ENCODE data around the gene FOXL1.

DNA sequence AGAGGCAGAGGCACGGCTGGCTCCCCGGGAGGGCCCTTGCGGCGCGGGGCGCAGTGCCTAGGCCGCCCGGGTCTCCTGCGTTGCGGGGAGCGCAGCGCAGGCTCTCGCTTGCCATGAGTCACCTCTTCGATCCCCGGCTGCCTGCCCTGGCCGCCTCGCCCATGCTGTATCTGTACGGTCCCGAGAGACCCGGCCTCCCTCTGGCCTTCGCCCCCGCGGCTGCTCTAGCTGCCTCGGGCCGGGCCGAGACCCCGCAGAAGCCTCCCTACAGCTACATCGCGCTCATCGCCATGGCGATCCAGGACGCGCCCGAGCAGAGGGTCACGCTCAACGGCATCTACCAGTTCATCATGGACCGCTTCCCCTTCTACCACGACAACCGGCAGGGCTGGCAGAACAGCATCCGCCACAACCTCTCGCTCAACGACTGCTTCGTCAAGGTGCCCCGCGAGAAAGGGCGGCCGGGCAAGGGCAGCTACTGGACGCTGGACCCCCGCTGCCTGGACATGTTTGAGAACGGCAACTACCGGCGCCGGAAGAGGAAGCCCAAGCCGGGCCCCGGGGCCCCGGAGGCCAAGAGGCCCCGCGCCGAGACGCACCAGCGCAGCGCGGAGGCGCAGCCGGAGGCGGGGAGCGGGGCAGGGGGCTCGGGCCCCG is 390 bp downstream of the FOXL1 start:
- TF ChIP-seq POLR2A (IDR thresholded peaks at IDR 0.05) = no peak
- TF ChIP-seq, protein P1, sequence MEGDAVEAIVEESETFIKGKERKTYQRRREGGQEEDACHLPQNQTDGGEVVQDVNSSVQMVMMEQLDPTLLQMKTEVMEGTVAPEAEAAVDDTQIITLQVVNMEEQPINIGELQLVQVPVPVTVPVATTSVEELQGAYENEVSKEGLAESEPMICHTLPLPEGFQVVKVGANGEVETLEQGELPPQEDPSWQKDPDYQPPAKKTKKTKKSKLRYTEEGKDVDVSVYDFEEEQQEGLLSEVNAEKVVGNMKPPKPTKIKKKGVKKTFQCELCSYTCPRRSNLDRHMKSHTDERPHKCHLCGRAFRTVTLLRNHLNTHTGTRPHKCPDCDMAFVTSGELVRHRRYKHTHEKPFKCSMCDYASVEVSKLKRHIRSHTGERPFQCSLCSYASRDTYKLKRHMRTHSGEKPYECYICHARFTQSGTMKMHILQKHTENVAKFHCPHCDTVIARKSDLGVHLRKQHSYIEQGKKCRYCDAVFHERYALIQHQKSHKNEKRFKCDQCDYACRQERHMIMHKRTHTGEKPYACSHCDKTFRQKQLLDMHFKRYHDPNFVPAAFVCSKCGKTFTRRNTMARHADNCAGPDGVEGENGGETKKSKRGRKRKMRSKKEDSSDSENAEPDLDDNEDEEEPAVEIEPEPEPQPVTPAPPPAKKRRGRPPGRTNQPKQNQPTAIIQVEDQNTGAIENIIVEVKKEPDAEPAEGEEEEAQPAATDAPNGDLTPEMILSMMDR (IDR thresholded peaks at IDR 0.05) = no peak
